HG02852 (cell line): ENCODE data around the gene CTXND1.

Experiments
- ATAC-seq: cut with Tn5 transposase; IDR thresholded peaks from one replicate; pipeline ENCODE4 v1.9.1; 2021; ENCODE audit warnings: mild to moderate bottlenecking, moderate library complexity; ENCODE audit not compliant: unreplicated experiment

The CTXND1 gene

DNA sequence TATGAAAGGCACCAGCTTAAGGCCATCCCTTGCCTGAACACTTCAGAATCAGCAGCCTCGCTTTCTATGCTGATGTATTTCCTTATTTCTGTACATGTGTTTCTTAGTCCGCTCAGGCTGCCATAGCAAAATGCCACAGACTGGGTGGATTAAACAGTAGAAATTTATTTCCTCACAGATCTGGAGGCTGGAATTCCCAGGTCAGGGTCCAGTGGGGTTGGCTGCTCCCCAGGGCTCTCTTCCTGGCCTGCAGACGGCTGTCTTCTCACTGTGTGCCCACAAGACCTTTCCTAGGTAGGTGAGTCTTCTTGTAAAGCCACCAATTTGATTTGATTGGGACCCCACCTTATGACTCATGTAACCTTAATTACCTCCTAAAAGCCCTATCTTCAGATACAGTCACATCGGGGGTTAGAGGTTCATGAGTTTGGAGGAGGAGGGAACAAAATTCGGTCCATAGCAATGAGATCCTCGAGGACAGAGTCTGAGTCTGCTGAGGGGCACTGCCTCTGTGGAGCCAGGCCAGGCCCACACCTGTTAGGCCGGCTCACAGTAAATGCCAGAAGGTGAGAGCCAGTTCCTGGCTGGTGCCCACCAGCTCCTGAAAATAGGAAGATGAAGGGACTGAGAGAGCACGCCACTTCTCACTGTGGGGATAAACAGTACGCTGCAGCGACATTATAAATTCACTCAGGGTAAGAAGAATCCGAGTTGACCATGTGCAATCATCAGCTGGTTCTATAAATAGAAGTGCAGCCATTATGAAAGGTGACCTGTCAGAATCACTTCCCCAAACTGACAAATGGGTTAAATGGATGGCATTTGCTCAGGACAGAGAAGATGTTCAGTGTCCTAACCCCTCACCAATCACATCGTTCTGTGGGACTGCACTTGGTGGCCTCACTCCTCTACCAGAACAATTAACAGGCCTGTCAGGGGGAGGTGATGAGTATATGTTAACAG is 41.1 kb downstream of the CTXND1 start:
- no peak for ATAC-seq

DNA sequence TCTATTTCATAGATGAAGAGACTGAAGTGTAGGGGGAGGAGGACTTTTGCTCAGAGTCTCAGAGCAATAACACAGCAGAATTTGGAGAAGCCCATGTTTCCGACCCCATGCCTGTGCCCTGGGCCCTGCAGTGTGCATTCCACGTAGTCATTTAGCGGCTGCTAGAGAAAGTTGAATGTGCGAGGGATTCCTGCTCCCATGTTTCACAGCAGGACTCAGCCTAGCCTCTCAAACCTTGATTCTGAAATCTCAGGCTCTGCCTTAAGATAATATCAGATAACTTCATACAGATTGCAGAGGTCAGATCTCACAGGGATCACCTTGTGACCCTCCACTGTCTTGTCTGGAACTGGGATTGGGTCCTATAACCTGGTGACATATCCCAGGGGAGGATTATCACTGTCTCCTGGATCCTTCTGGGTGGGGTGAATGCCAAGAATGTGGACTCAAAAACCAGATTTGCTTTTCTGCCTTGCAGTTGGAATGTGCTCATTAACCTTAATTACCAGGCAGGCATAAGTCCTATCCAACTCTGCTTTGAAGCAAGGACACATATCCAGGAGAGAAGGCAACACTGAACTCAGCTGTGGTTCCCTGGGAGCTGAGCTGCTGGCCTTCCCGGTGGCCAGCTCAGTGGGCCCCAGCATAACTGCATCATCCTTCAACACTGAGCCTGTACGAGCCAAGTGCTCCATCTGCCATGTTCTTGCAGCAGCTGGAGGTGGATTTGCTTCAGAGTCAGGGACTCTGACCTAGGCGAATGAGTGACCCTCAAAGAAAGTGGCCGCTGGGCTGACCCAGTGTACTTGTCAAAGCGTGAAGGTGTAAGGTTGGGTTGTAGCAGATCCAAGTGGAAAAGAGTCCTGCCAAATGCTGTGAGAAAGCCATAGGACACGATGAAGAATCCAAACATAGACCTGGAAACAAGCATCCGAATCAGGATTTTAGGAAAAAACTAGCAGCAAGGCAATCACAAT is 43.0 kb downstream of the CTXND1 start:
- no peak for ATAC-seq

DNA sequence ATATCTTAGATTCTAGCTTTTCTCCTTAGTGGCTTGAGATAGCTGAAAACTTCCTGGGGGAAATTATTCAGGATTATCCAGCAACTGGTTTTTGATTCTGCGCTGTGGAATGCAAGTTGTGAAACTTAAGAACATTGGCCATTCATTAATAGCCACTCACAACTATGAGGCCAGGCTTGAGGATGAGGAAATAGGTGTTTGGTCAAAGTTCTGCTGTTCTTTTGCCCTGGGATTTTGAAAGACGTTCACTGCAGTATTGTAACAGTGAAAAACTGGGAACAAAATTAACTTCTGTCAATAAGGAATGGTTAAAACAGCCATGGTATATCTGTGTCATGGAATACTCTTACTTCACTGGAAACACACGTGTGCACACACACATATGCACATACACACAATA is 44.1 kb downstream of the CTXND1 start:
- no peak for ATAC-seq

- ATAC-seq: no peak
Observed at GRCh38 chr15:80204231-80204630, 47.8 kb downstream of the CTXND1 start.

- no peak for ATAC-seq
Observed at GRCh38 chr15:80203361-80203885, 48.6 kb downstream of the CTXND1 start.

DNA sequence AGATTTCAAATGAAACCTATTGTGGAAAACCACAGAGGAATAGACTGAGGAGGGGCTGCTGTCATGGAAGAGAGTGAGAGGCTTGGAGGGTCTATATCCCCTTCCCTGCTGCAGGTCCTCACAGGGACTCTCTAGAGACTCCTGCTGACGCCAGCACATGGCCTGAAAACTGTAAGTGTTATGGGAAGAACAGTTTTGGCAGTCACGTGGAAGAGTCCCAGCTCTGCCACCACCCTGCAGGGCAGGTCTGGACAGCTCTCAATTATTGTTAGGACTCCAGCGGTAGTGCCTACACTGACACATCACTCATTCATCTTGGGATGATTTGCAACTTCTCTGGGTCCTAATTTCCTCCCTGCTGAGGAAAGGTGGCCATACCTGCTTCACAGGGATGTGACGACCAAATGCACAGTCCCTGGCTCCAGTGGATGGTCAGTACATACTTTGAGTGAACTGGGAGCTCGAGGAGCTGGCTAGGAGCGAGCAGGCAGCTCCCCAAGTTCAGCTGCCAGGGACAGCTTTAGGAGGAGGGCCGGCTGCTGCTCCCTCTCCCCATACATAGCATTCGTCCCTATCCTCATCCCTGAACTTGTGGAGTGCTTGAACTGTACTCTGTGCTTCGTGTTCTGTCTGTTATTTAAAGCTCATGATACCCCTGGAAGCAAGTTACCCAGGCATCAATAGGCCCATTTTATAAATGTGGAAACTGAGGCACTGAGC is 49.2 kb downstream of the CTXND1 start:
- no peak for ATAC-seq

GRCh38 chr15:80202016-80202315 is 50.0 kb downstream of the CTXND1 start:
- ATAC-seq: no peak

- ATAC-seq: no peak
Observed at GRCh38 chr15:80201256-80202015, 50.6 kb downstream of the CTXND1 start.

- ATAC-seq: no peak
Observed at GRCh38 chr15:80199869-80200268, 52.1 kb downstream of the CTXND1 start.

- no peak for ATAC-seq
Observed at GRCh38 chr15:80199366-80199765, 52.6 kb downstream of the CTXND1 start.

- no peak for ATAC-seq
Observed at GRCh38 chr15:80194914-80195313, 57.1 kb downstream of the CTXND1 start.

- ATAC-seq: no peak
Observed at GRCh38 chr15:80194186-80194585, 57.8 kb downstream of the CTXND1 start.

- ATAC-seq: no peak
Observed at GRCh38 chr15:80191897-80192595, 60.0 kb downstream of the CTXND1 start.

- no peak for ATAC-seq
Observed at GRCh38 chr15:80191198-80191597, 60.8 kb downstream of the CTXND1 start.

DNA sequence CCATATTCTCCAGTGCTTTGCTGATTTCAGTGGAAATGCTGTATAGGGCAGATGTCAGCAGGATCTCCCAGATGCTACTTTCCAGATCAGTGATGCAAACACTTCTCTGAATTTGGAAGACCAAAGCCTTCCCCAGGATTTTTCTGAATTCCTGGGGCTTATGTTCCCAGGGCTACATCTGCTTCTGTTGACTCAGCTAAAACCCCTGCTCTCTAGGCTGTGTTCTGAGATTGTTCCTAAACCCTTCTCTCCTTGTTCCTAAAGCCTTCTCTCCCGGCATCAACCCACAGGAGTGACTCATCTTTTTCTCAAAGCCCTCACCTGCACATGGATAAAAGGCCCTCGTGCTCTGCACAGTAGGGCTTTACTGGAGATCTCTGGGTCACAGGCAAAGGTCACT is 63.8 kb downstream of the CTXND1 start:
- ATAC-seq: no peak

DNA sequence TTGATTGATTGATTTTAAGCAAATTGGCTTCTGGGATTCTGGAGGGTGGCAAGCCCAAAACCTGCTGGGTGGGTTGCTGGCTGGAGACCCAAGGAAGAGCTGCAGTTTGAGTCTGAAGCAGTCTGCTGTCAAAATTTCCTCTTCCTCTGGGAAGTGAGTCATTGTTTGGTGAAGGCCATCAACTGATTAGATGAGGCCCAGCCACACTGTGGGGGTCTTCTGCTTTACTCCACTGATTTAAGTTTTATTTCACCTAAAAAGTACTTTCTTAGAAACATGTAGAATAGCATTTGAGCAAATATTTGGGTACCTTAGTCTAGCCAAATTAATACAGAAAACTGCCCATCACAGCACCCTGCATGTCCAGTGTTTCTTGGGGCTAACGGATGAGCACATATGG is 65.4 kb downstream of the CTXND1 start:
- ATAC-seq: no peak

- ATAC-seq: no peak
Observed at GRCh38 chr15:80186066-80186465, 65.9 kb downstream of the CTXND1 start.

DNA sequence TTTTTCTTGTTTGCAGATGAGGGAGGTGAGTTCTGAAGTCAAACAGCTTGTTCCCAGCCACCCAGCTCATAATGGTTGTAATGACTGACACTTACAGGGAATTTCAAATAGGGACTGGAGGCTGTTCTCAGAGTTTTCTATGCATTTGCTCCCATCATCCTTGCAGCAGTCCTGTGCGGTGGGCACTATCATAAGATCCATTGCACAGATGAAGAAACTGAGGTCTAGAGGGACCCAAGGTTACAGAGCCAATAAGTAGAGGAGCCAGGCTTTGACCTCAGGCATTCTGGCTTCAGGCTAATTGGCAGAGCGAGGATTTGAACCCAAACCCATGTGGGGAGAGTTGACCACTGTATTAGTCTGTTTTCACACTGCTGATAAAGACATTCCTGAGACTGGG is 66.9 kb downstream of the CTXND1 start:
- no peak for ATAC-seq

DNA sequence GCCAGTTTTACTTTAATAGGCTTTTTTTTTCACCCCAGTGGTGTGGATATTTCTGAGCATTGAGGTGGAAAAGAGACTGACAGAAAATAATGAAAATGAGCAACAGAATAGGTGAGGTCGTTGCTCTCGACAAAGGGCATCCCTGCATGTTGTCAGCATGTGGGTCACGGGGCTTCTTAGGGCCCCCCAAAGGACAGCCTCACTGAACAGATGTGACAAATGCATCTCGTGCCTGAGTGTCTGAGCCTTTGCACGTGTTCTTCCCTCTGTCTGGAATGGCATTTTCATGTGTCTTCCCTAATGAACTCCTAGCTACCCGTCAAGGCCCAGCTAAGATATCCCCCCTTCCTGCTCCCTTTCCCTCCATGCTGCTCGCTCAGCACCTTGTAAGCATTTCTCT is 67.5 kb downstream of the CTXND1 start:
- no peak for ATAC-seq

GRCh38 chr15:80183886-80184285 is 68.1 kb downstream of the CTXND1 start:
- no peak for ATAC-seq
